Hepatocyte (in vitro differentiated cells): Measurements from ENCODE around the gene NHERF2. TPM values are rescaled to one million over a fixed set of nuclear protein-coding genes. Genes with fewer than 3 reads are reported as not detected.

Source experiments
- DNase-seq: peaks from one replicate; pipeline ENCODE4 v3.0.0-alpha.2; 2016; ENCODE audit warnings: low spot score
- H2AFZ ChIP-seq: fragments of 200-600 bp; sonication (generic); 2 replicates; pipeline ENCODE4 v1.6.0; 2016; ENCODE audit warnings: antibody characterized with exemption, mild to moderate bottlenecking
- H3K27ac ChIP-seq: fragments of 200-600 bp; sonication (generic); 2 replicates; pipeline ENCODE4 v1.5.1; 2016; ENCODE audit warnings: mild to moderate bottlenecking
- H3K27me3 ChIP-seq: fragments of 200-600 bp; sonication (generic); 2 replicates; pipeline ENCODE4 v1.6.1; 2016
- H3K36me3 ChIP-seq: fragments of 200-600 bp; sonication (generic); replicated peaks from 2 replicates; pipeline ENCODE4 v1.5.1; 2016; ENCODE audit warnings: low read depth; ENCODE audit not compliant: insufficient read depth
- H3K4me1 ChIP-seq: fragments of 200-600 bp; sonication (generic); 2 replicates; pipeline ENCODE4 v1.5.1; 2016; ENCODE audit warnings: mild to moderate bottlenecking, moderate library complexity; ENCODE audit not compliant: insufficient read depth
- H3K4me2 ChIP-seq: fragments of 200-600 bp; sonication (generic); 2 replicates; pipeline ENCODE4 v1.6.0; 2016
- H3K4me3 ChIP-seq: fragments of 200-600 bp; sonication (generic); 2 replicates; pipeline ENCODE4 v1.5.1; 2016; ENCODE audit warnings: mild to moderate bottlenecking
- H3K79me2 ChIP-seq: fragments of 200-600 bp; sonication (generic); 2 replicates; pipeline ENCODE4 v1.6.0; 2017; ENCODE audit warnings: mild to moderate bottlenecking
- H3K9me2 ChIP-seq: fragments of 200-600 bp; sonication (generic); replicated peaks from 2 replicates; pipeline ENCODE4 v1.6.0; 2017; ENCODE audit warnings: mild to moderate bottlenecking; ENCODE audit not compliant: insufficient read depth
- H3K9me3 ChIP-seq: fragments of 200-600 bp; sonication (generic); 2 replicates; pipeline ENCODE4 v1.5.1; 2016; ENCODE audit warnings: low read depth, mild to moderate bottlenecking
- H4K20me1 ChIP-seq: fragments of 200-600 bp; sonication (generic); 2 replicates; pipeline ENCODE4 v1.6.0; 2016; ENCODE audit warnings: mild to moderate bottlenecking; ENCODE audit not compliant: insufficient read depth, poor library complexity, severe bottlenecking
- CTCF ChIP-seq: fragments of 200-600 bp; sonication (generic); IDR thresholded peaks from 2 replicates; pipeline ENCODE4 v1.5.1; 2016; ENCODE audit warnings: antibody characterized with exemption, mild to moderate bottlenecking; ENCODE audit not compliant: poor library complexity
- EZH2 ChIP-seq: fragments of 200-600 bp; sonication (generic); IDR thresholded peaks from 2 replicates; pipeline ENCODE4 v1.6.1; 2016; ENCODE audit warnings: antibody characterized with exemption, mild to moderate bottlenecking, borderline replicate concordance
- EZH2phosphoT487 ChIP-seq: fragments of 200-600 bp; sonication (generic); IDR thresholded peaks from one replicate; pipeline ENCODE4 v1.6.1; 2018; ENCODE audit warnings: antibody characterized with exemption, mild to moderate bottlenecking, low read depth, moderate library complexity; ENCODE audit not compliant: unreplicated experiment, severe bottlenecking
- WGBS: methylation state at CpG from one replicate; pipeline ENCODE4 v1.1.6; 2016; ENCODE audit warnings: low lambda C conversion rate; ENCODE audit errors: missing lambda C conversion rate; 5-methylcytosine and 5-hydroxymethylcytosine counted together
- polyA plus RNA-seq: library from polyadenylated mRNA; unstranded; fragments of >200 nt; fragmentation: Nextera tagmentation; extraction: Ambion mirVana; gene quantifications from 2 replicates; pipeline ENCODE4 v1.2.1, GENCODE V29; 2016
- total RNA-seq: library from RNA; depleted of rRNA; stranded (reverse); fragments of >200 nt; gene quantifications from 2 replicates; pipeline ENCODE4 v1.2.3, GENCODE V29; 2014

Gene NHERF2
- total and polyA plus RNA-seq, 2 experiments from 2014 or later, result 29.6 to 43.8 TPM

- WGBS, result 84% methylated on average over 15 of the region's 15 CpGs
- H3K27me3 ChIP-seq, result no peaks in the 10 kb centered on the region
- no peak overlapping the region for H3K4me3 ChIP-seq
- H3K4me2 ChIP-seq, result no peak overlapping the region
- no peak overlapping the region for H3K27ac ChIP-seq
- H2AFZ ChIP-seq, result no peak overlapping the region
- no peaks in the 10 kb centered on the region for H3K4me1 ChIP-seq
- TF ChIP-seq EZH2, result no peak
- peak; percentile 17 for TF ChIP-seq CTCF
- no peaks in the 10 kb centered on the region for H4K20me1 ChIP-seq
- H3K9me2 ChIP-seq, result no peaks in the 10 kb centered on the region
- no peaks in the 10 kb centered on the region for H3K9me3 ChIP-seq
- H3K36me3 ChIP-seq, result no peaks in the 10 kb centered on the region
- H3K79me2 ChIP-seq, result no peaks in the 10 kb centered on the region
- DNase-seq, result no peak
These were observed 29.4 kb downstream of the NHERF2 start for GRCh38 chr16:2056077-2056476.

GRCh38 chr16:2056681-2057407 lies 30.1 kb downstream of the NHERF2 start:
- no peak overlapping the region for H2AFZ ChIP-seq
- DNase-seq, result no peak
- no peak for TF ChIP-seq CTCF
- no peak for TF ChIP-seq EZH2phosphoT487
- no peak for TF ChIP-seq EZH2
- no peak overlapping the region for H3K4me3 ChIP-seq
- no peak overlapping the region for H3K27ac ChIP-seq
- H3K4me1 ChIP-seq, result no peaks in the 10 kb centered on the region
- no peaks in the 10 kb centered on the region for H3K36me3 ChIP-seq
- WGBS, result 92% methylated on average over 19 of the region's 19 CpGs
- H3K4me2 ChIP-seq, result no peak overlapping the region
- H3K9me2 ChIP-seq, result no peaks in the 10 kb centered on the region
- H4K20me1 ChIP-seq, result no peaks in the 10 kb centered on the region
- no peaks in the 10 kb centered on the region for H3K79me2 ChIP-seq
- no peaks in the 10 kb centered on the region for H3K9me3 ChIP-seq
- no peaks in the 10 kb centered on the region for H3K27me3 ChIP-seq

GRCh38 chr16:2057438-2057837 lies 30.7 kb downstream of the NHERF2 start:
- no peaks in the 10 kb centered on the region for H3K9me2 ChIP-seq
- no peak overlapping the region for H3K27ac ChIP-seq
- TF ChIP-seq CTCF (no peak), EZH2 (no peak), EZH2phosphoT487 (no peak)
- H3K79me2 ChIP-seq, result no peaks in the 10 kb centered on the region
- H3K36me3 ChIP-seq, result no peaks in the 10 kb centered on the region
- H3K9me3 ChIP-seq, result no peaks in the 10 kb centered on the region
- no peaks in the 10 kb centered on the region for H3K4me1 ChIP-seq
- no peaks in the 10 kb centered on the region for H3K27me3 ChIP-seq
- no peak overlapping the region for H3K4me3 ChIP-seq
- no peak overlapping the region for H3K4me2 ChIP-seq
- DNase-seq, result no peak
- H4K20me1 ChIP-seq, result no peaks in the 10 kb centered on the region
- WGBS, result 98% methylated on average over 10 of the region's 10 CpGs
- H2AFZ ChIP-seq, result no peak overlapping the region

GRCh38 chr16:2058420-2058819 lies 31.7 kb downstream of the NHERF2 start:
- Histone ChIP-seq H3K9me3 (no peaks in the 10 kb centered on the region), H3K4me1 (no peaks in the 10 kb centered on the region), H3K36me3 (no peaks in the 10 kb centered on the region), H3K79me2 (no peaks in the 10 kb centered on the region), H2AFZ (no peak overlapping the region), H3K27me3 (no peaks in the 10 kb centered on the region), H3K4me2 (no peak overlapping the region), H3K9me2 (no peaks in the 10 kb centered on the region), H3K4me3 (no peak overlapping the region), H4K20me1 (no peaks in the 10 kb centered on the region), H3K27ac (no peak overlapping the region)
- WGBS, result 89% methylated on average over 13 of the region's 13 CpGs
- no peak for DNase-seq
- TF ChIP-seq EZH2phosphoT487 (no peak), CTCF (no peak), EZH2 (no peak)
